GM23248 (cell line): ENCODE data around the gene NAV2. TPM values are rescaled to one million over a fixed set of nuclear protein-coding genes. Genes with fewer than 3 reads are reported as not detected.

Experiments
- DNase-seq: peaks from one replicate; pipeline ENCODE4 v3.0.0-alpha.2; 2015
- H2AFZ ChIP-seq: fragments of 200-600 bp; sonication (generic); 2 replicates; pipeline ENCODE4 v1.6.1; 2016; ENCODE audit warnings: antibody characterized with exemption
- H3F3A ChIP-seq: fragments of 200-600 bp; sonication (generic); 2 replicates; pipeline ENCODE4 v1.6.1; 2016; ENCODE audit warnings: mild to moderate bottlenecking, antibody characterized with exemption, mixed run types; ENCODE audit not compliant: insufficient read depth
- H3K27ac ChIP-seq: fragments of 200-600 bp; sonication (generic); 2 replicates; pipeline ENCODE4 v1.5.1; 2016; ENCODE audit warnings: mild to moderate bottlenecking
- H3K27me3 ChIP-seq: fragments of 200-600 bp; sonication (generic); replicated peaks from 2 replicates; pipeline ENCODE4 v1.6.1; 2016; ENCODE audit warnings: mild to moderate bottlenecking; ENCODE audit not compliant: insufficient read depth
- H3K36me3 ChIP-seq: fragments of 200-600 bp; sonication (generic); 2 replicates; pipeline ENCODE4 v1.6.1; 2016; ENCODE audit warnings: low read depth, mild to moderate bottlenecking
- H3K4me1 ChIP-seq: fragments of 200-600 bp; sonication (generic); 2 replicates; pipeline ENCODE4 v1.6.1; 2016; ENCODE audit warnings: mild to moderate bottlenecking; ENCODE audit not compliant: insufficient read depth
- H3K4me2 ChIP-seq: fragments of 200-600 bp; sonication (generic); one replicate; pipeline ENCODE4 v1.6.1; 2016; ENCODE audit warnings: mild to moderate bottlenecking; ENCODE audit not compliant: unreplicated experiment
- H3K4me3 ChIP-seq: fragments of 200-600 bp; sonication (generic); 2 replicates; pipeline ENCODE4 v1.5.1; 2016; ENCODE audit warnings: mild to moderate bottlenecking
- H3K79me2 ChIP-seq: fragments of 200-600 bp; sonication (generic); 2 replicates; pipeline ENCODE4 v1.6.1; 2016; ENCODE audit warnings: mild to moderate bottlenecking; ENCODE audit not compliant: insufficient read depth
- H3K9ac ChIP-seq: fragments of 200-600 bp; sonication (generic); 2 replicates; pipeline ENCODE4 v1.6.1; 2016; ENCODE audit warnings: mild to moderate bottlenecking
- H3K9me2 ChIP-seq: fragments of 200-600 bp; sonication (generic); 2 replicates; pipeline ENCODE4 v1.6.1; 2016; ENCODE audit warnings: mixed run types, mild to moderate bottlenecking, moderate library complexity; ENCODE audit not compliant: insufficient read depth
- H3K9me3 ChIP-seq: fragments of 200-600 bp; sonication (generic); one replicate; pipeline ENCODE4 v1.6.1; 2017; ENCODE audit warnings: low read depth
- H4K20me1 ChIP-seq: fragments of 200-600 bp; sonication (generic); 2 replicates; pipeline ENCODE4 v1.6.0; 2016; ENCODE audit not compliant: insufficient read depth
- EZH2 ChIP-seq: fragments of 200-600 bp; sonication (generic); IDR thresholded peaks from 2 replicates; pipeline ENCODE4 v1.6.1; 2018; ENCODE audit warnings: antibody characterized with exemption, mild to moderate bottlenecking; ENCODE audit not compliant: insufficient read depth, poor library complexity, severe bottlenecking
- EZH2phosphoT487 ChIP-seq: fragments of 200-600 bp; sonication (generic); IDR thresholded peaks from 2 replicates; pipeline ENCODE4 v1.6.1; 2018; ENCODE audit warnings: antibody characterized with exemption, moderate library complexity, mild to moderate bottlenecking, low read depth; ENCODE audit not compliant: insufficient read depth
- WGBS, 2 experiments: methylation state at CpG; one replicate each; pipeline ENCODE4 v1.1.6; 2015 to 2017; ENCODE audit warnings: low lambda C conversion rate in 2 of 2, low coverage in 1 of 2; ENCODE audit errors: missing lambda C conversion rate in 2 of 2; 5-methylcytosine and 5-hydroxymethylcytosine counted together
- in situ Hi-C: fragments of 300-500 bp; cut with MboI; formaldehyde crosslinking; loops from 2 replicates; pipeline ENCODE4 v1.15.0; 2020
- polyA plus RNA-seq: library from polyadenylated mRNA; unstranded; fragments of >200 nt; fragmentation: Nextera tagmentation; extraction: Ambion mirVana; gene quantifications from 2 replicates; pipeline ENCODE4 v1.2.1, GENCODE V29; 2016
- total RNA-seq: library from RNA; depleted of rRNA; stranded (reverse); fragments of >200 nt; shearing (Covaris generic); gene quantifications from 2 replicates; pipeline ENCODE4 v1.2.3, GENCODE V29; 2014

NAV2 gene
- total and polyA plus RNA-seq, 2 experiments from 2014 or later: 5.7 to 11.9 TPM

- in situ Hi-C loops: no loop called here
- no peak for TF ChIP-seq EZH2
- no peak for TF ChIP-seq EZH2phosphoT487
- Histone ChIP-seq H2AFZ (no peak overlapping the region), H3K4me1 (peaks cover 19% of the 10 kb centered on the region), H3K79me2 (peaks cover 72% of the 10 kb centered on the region), H3K4me2 (no peak overlapping the region), H3K27me3 (no peaks in the 10 kb centered on the region), H4K20me1 (no peaks in the 10 kb centered on the region), H3K4me3 (no peak overlapping the region), H3K9ac (no peak overlapping the region), H3K9me3 (no peaks in the 10 kb centered on the region), H3F3A (peaks cover 38% of the 10 kb centered on the region), H3K27ac (no peak overlapping the region), H3K9me2 (no peaks in the 10 kb centered on the region), H3K36me3 (no peaks in the 10 kb centered on the region; the same call in 1 of the 2 replicates)
- no peak for DNase-seq
- WGBS, 2 experiments: 83 to 87% methylated on average over 6 of the region's 6 CpGs
Measured at GRCh38 chr11:19864141-19865140, 151.8 kb downstream of the NAV2 start.

- Histone ChIP-seq H2AFZ (no peak overlapping the region), H3K9me2 (no peaks in the 10 kb centered on the region), H3K4me2 (no peak overlapping the region), H3K36me3 (no peaks in the 10 kb centered on the region; the same call in 1 of the 2 replicates), H3K9me3 (no peaks in the 10 kb centered on the region), H3K9ac (no peak overlapping the region), H3K4me3 (no peak overlapping the region), H3K4me1 (peaks cover 19% of the 10 kb centered on the region), H3K27me3 (no peaks in the 10 kb centered on the region), H4K20me1 (no peaks in the 10 kb centered on the region), H3F3A (peaks cover 42% of the 10 kb centered on the region), H3K79me2 (peaks cover 83% of the 10 kb centered on the region), H3K27ac (no peak overlapping the region)
- WGBS, 2 experiments: 95 to 99% methylated on average over 3 of the region's 3 CpGs
- in situ Hi-C loops: no loop called here
- DNase-seq: no peak
- no peak for TF ChIP-seq EZH2
- TF ChIP-seq EZH2phosphoT487: no peak
Measured at GRCh38 chr11:19866037-19866436, 153.4 kb downstream of the NAV2 start.

GRCh38 chr11:19866521-19866920 is 153.9 kb downstream of the NAV2 start:
- no peaks in the 10 kb centered on the region for H3K9me3 ChIP-seq
- peaks cover 82% of the 10 kb centered on the region for H3K79me2 ChIP-seq
- DNase-seq: no peak
- no peak overlapping the region for H3K4me2 ChIP-seq
- peaks cover 19% of the 10 kb centered on the region for H3K4me1 ChIP-seq
- no peaks in the 10 kb centered on the region for H4K20me1 ChIP-seq
- H3K9ac ChIP-seq: no peak overlapping the region
- no peaks in the 10 kb centered on the region; the same call in 1 of the 2 replicates for H3K36me3 ChIP-seq
- no peaks in the 10 kb centered on the region for H3K27me3 ChIP-seq
- H3K27ac ChIP-seq: no peak overlapping the region
- H3K9me2 ChIP-seq: no peaks in the 10 kb centered on the region
- TF ChIP-seq EZH2 (no peak), EZH2phosphoT487 (no peak)
- no peak overlapping the region for H2AFZ ChIP-seq
- H3F3A ChIP-seq: peaks cover 42% of the 10 kb centered on the region
- in situ Hi-C loops: no loop called here
- WGBS, 2 experiments: 89 to 93% methylated on average over 4 of the region's 4 CpGs
- H3K4me3 ChIP-seq: no peak overlapping the region

DNA sequence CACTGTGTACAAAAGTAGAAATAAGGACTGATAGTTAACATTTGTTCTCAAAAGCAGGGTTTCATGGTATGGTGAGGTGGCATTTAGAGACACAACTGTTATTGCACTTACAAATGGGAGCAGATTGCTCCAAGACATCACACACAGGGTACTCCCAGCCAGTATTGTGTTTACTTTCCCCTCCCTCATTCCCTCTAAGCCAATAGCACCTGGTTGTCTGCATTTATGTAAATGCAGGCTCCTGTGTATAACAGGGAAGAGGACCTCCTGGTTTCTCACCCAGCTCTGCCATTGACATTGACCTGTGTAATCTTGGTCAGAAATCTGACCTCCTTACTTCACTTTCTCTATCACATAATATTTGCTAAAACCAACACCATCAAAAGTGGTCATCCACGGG is 154.4 kb downstream of the NAV2 start:
- in situ Hi-C loops: no loop called here
- WGBS, 2 experiments: 52 to 53% methylated on average over 1 of the region's 1 CpG
- no peaks in the 10 kb centered on the region for H3K36me3 ChIP-seq
- no peak overlapping the region for H3K4me3 ChIP-seq
- peaks cover 19% of the 10 kb centered on the region for H3K4me1 ChIP-seq
- no peaks in the 10 kb centered on the region for H3K27me3 ChIP-seq
- no peak overlapping the region for H3K27ac ChIP-seq
- DNase-seq: no peak
- no peaks in the 10 kb centered on the region for H4K20me1 ChIP-seq
- TF ChIP-seq EZH2phosphoT487: no peak
- no peak for TF ChIP-seq EZH2
- H3K9me2 ChIP-seq: no peaks in the 10 kb centered on the region
- no peaks in the 10 kb centered on the region for H3K9me3 ChIP-seq
- peaks cover 38% of the 10 kb centered on the region for H3F3A ChIP-seq
- peaks cover 77% of the 10 kb centered on the region for H3K79me2 ChIP-seq
- no peak overlapping the region for H3K4me2 ChIP-seq
- no peak overlapping the region for H2AFZ ChIP-seq
- H3K9ac ChIP-seq: no peak overlapping the region
